Right ventricle myocardium inferior (tissue), 1 donor: ENCODE measurements around the gene DDX1. TPM values are rescaled to one million over a fixed set of nuclear protein-coding genes. Genes with fewer than 3 reads are reported as not detected.
"Not testable (repeated sequence)": the region's sequence is repeated elsewhere in the genome, so short reads cannot be mapped to it uniquely, and the experiment has no call there.

Experiments
- ATAC-seq: fragments of 200-7000 bp; cut with Tn5 transposase; one replicate; pipeline ENCODE4 v1.9.1; 2020; ENCODE audit warnings: mild to moderate bottlenecking, moderate library complexity
- DNase-seq: peaks from one replicate; pipeline ENCODE4 v3.0.0; 2021; ENCODE audit errors: missing footprints
- intact Hi-C: fragments of 100-400 bp; cut with DNase I; formaldehyde crosslinking; loops from one replicate; pipeline ENCODE4 v1.11.0; 2022
- long read RNA-seq: library from polyadenylated mRNA; unstranded; transcript quantifications from one replicate; pipeline ENCODE4 v2.0.0, GENCODE V29; 2021
- total RNA-seq: library from RNA; stranded (reverse); fragmentation: NEBNext Ultra II Directional; extraction: Animal tissue kit (Norgen Biotek cat#: 25700); gene quantifications from one replicate; pipeline ENCODE4 v1.2.1, GENCODE V29; 2021
- donor health status: DM: no; HTN: yes; CAD: no; lungs with severe emphysema.

The DDX1 gene
- 142 TPM for total RNA-seq
- long read RNA-seq, transcript DDX1-201 (26 exons, 2,739 nt) = major isoform, 83 of 107 reads
- long read RNA-seq, partial matches to known transcripts = 14 of 107 reads
- long read RNA-seq, other reads (novel, unspliced or antisense) = 10 of 107 reads

DNA sequence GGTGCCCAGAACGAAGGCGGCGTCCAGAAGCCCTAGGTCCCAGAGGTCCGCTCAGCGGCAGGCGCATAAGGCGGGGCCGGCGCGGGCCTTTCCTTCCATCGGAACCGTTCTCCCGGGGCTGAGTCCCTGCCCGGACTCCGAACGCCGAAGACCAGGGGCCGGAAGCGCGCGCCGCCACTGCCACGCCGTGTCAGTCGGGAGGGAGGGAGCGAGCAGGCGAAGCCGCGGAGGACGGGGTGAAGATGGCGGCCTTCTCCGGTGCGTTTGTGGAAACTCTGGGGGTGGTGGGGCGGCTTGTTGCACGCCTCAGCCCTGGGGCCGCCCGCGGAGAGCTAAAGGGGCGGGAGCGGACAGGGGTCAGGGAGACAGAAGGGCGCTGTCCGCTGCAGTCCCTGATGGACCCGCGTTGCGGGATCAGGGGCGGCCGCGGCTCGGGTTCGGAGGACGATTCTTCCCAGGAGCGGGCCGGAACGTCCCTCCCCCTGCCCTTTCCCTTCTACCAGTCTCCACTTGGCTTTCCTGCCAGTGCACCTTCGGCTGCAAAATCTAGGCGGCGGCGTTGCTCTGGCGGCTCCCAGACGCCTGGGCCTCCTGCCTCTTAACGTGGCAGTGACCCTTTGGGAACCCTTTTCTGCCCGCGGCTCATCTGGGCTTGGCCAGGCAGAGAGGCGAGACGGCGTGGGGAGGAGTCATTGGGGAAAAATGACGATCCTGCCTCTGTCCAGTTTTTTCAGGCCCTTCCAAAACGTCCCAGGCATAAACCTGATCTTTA, at the start of gene DDX1:
Gene DDX1, plus strand, starts transcription at position 177 of the 772 bp plus-strand sequence. Its CDS starts 66 bp downstream, at position 243.
- intact Hi-C loops = loop anchor here (5.0 kb wide), 1 partner anchor 55 kb away; no protein-coding TSS in a partner anchor
- peak; percentile 96 for ATAC-seq

DNA sequence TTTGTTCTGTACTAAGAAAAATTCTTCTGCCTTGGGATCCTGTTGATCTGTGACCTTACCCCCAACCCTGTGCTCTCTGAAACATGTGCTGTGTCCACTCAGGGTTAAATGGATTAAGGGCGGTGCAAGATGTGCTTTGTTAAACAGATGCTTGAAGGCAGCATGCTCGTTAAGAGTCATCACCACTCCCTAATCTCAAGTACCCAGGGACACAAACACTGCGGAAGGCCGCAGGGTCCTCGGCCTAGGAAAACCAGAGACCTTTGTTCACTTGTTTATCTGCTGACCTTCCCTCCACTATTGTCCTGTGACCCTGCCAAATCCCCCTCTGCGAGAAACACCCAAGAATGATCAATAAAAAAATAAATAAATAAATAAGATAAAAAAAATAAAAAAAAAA, 49.4 kb upstream of the DDX1 start:
- DNase-seq, ATAC-seq, intact Hi-C loops: not testable (repeated sequence)

More for the DNA sequence above, at the start of gene DDX1:
- DNase-seq = peak; percentile 94

DNA sequence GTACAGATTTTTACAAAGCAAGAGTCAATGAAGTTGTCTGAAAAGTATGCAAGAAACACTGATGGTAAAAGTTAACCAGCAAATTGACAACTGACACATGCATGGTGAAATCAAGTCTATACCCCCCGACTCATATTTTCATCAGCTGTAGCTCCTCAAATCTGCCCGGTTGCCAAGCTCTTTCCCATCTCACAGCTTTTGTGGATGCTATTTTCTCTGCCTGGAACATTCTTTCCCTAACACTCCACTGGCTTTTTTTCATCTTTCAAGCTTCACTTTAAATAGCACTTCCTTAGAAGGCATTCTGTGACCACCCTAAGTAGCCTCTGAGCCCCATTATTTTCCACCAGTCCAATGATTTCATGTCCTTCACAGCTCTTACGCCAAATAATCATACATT, 48.6 kb upstream of the DDX1 start:
- no peak for ATAC-seq
- intact Hi-C loops = no loop called here

DNA sequence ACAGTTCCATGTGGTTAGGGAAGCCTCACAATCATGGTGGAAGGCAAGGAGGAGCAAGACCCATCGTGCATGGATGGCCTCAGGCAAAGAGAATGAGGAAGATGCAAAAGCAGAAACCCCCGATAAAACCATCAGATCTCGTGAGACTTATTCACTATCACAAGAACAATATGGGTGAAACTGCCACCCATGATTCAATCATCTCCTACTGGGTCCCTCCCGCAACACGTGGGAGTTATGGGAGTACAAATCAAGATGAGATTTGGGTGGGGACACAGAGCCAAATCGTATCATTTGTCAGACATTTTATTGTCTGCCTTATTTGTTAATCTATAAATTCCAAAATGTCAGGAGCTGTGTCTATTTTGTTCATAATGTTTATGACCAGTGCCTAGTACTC, 48.1 kb upstream of the DDX1 start:
- ATAC-seq (no peak), DNase-seq (no peak)
- intact Hi-C loops = no loop called here

More for the DNA sequence above, 48.6 kb upstream of the DDX1 start:
- DNase-seq = no peak

DNA sequence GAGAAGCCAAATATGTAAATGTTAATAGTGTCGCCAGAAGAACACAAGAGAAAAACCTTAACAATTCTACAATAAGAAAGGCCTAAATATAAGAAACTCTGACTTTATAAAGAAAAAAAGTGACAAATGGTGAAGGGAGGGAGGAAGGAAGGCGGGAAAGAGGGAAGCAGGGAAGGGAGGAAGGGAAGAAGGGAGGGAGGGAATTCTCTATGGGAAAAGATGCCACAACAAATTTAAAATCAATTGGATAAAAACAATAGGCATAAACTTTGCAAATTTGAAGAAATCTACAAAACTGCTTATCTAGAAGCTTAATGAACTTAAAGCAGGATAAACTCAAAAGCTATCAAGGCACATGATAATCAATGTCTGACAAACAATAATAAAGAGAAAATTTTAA, 47.4 kb upstream of the DDX1 start:
- no peak for DNase-seq
- no peak for ATAC-seq
- intact Hi-C loops = no loop called here

DNA sequence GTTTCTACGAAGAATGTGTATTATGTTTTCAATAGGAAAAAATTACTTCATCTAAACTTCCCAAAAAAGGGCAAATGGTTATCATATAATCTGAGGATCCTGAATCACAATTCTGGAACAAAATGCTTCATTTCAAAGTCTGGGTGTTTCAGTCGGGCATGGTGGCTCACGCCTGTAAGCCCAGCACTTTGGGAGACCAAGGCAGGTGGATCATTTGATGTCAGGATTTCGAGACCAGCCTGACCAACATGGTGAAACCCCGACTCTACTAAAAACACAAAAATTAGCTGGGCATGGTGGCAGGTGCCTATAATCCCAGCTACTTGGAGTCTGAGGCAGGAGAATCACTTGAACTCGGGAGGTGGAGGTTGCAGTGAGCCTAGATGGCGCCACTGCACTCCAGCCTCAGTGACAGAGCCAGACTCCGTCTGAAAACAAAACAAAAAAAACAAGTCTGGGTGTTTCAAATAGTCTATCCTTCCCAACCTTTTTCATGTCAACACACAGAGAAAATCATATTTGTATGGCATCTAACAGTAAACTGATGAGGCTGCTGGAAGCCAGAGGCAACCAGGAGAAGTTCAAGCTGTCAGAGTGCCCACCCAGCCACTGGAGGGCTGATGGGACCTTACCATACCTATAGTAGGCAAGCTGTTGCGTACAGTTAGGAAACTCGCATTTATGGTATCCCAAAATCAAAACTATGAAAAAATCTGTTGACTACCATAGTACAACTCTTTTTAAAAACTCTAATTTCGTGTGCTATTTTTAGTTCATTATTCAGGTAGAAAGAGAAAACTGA, 45.2 kb upstream of the DDX1 start:
- DNase-seq (no peak), ATAC-seq (no peak)
- intact Hi-C loops = no loop called here

DNA sequence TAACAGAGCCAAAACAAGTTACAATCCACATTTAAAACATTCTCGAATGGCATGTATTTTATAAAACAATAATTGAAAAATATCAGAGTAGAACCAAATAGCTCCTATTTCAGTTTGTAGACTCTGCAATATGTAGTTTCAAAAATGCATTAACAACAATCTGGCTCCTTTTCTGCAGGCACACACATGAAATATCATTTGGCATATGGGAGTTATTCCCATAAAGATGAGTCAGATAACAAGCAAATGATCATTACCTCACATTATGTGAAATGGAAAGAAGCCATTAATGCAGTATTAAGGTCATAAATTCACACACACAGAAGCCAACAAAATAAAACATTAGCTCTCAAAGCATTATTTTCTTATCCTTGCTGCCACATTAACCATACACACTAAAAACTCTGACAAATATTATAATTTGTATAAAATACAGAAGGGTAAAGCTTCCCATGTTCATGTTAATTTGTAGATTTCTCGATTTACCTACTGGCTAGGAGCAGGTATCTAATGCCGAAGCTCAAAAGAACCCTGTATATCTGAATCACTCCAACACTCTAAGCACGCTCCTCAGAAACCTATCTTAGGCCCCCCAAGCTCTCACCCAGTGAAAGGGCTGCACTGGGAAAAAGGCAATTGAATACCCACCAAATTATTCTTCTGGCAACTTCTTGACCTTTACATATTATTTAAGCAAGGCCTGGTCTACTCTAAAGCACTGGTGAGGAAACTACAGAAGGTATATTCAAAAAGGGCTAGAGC, 44.4 kb upstream of the DDX1 start:
- ATAC-seq = no peak
- DNase-seq = no peak
- intact Hi-C loops = no loop called here

DNA sequence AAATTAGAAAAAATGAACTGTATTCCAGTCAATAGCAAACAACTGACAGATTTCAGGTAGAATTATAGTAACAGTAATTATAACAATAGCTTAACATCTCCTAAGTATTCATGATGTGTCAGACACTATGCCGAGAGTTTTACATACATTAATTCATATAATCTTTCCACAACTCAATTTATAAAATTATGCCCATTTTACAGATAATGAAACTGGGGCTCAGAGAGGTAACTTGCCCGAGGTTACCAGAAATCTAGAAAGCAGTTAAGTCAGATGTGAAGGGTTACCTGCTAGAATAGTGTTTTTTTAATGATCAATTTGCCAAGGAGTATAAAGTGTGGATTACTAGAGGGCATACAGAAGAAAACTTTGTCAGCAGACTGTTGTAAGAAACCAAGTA, 42.7 kb upstream of the DDX1 start:
- ATAC-seq (no peak), DNase-seq (no peak)
- intact Hi-C loops = no loop called here

DNA sequence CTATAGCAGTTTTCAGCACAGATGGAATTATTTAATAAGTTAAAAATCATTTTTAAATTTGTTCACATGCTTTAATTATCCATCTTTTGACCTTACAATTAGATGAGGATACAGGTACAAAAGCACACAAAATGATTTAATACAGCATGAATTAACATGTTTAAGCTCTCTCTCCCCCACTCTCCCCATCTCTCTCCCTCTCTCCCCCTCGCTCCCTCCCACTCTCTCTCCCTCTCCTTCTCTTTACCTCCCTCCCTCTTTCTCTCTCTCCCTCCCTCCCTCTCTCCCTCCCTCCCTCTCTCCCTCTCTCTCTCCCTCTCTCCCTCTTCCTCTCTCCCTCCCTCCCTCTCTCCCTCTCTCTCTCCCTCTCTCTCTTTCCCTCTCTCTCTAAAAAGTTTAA, 38.1 kb upstream of the DDX1 start:
- intact Hi-C loops = no loop called here
- DNase-seq = no peak
- no peak for ATAC-seq

DNA sequence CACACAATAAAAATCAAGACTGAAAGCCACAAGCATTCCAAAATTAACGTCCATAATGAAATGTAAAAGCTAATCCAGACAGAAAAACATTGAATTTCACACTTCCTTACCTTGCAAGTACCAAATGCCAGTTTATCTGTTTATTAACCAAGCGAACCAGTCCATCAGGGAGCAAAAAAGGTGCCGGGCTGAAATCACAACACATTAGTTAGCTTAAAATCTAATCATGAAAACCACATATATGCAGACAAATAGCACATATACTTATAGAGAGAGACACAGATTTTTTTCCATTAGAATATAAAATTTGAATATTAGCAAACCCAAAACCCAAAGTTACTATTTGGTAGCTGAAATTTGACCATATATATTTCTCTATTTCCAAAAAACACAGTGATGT, 37.7 kb upstream of the DDX1 start:
- intact Hi-C loops = no loop called here
- ATAC-seq = no peak

DNA sequence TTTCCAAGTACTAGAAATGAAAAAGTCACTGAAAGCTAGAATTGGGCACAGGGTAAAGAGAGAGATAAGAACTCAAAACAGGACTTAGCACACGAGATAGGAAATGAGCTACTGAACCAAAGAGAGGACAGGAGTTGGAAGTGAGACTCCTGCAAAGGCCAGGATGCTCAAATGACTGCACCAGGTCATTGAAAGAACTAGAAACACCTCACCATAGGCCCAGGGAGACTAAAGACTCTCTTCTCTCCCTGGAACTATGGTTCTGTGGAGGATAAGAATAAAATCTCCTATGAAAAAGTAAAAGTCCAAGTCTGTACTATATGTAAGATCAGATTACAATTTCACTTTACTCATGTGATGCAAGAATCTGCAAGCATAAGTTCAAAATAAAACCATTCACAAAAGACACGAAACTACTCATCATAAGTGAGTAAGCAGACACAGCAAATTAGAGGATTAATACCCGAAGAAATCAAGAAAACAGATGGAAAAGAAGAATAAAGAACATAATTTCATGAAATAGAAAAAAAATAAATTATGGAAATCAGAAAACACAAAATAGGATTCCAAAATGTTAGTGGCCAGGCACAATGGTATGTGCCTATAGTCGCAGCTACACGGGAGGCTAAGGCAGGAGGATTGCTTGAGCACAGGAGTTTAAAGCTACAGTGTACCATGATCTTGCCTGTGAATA, 37.0 kb upstream of the DDX1 start:
- intact Hi-C loops = no loop called here
- ATAC-seq (no peak), DNase-seq (no peak)

More for the DNA sequence above, 37.7 kb upstream of the DDX1 start:
- no peak for DNase-seq

DNA sequence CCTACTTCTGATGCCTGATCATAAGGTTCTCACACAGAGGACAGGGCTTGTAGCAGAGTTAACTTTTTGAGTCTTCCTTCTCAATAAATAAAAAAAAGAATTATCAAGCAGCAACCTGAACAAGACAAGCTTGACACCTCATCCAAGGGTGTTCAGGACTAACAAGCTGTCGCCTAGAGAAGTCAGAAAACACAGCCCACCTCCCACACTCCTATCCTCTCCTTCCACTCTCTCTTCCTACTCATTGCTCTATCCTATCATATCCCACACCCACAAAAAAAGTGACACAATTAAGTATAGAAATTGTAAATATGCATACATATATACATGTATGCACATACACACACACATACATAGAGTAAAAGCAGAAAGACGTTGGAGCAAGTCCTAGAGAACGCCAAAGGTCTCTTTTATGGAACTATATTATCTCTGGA, 35.9 kb upstream of the DDX1 start:
- ATAC-seq (no peak), DNase-seq (no peak)
- intact Hi-C loops = no loop called here

DNA sequence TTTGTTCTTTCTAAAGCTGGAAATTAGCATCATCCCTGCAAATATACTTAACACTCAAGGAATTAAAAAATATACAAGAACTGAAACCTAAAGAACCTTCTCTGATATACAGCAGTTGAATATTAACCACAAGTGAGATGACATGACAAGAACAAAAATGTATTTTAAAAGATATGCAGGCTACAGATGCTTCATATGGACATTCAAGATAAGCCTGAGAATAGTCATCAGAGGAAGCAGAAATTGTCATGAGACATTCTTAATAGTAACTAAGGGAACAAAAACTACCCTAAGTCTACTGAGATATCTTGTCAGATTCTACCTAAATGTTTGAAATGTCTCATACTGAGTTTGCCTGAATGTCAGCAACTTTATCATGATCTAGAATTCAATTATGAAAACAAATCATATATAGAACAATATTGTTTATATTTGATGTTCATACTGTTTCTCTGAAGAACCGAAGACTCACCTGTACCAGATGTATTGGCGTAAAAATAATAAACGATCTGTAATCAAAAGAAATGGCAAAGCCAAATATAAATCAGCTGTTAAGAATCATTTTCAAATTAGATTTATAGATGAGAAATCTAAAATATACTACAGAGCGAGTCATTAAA, 35.2 kb upstream of the DDX1 start:
- DNase-seq = no peak
- no peak for ATAC-seq
- intact Hi-C loops = no loop called here

DNA sequence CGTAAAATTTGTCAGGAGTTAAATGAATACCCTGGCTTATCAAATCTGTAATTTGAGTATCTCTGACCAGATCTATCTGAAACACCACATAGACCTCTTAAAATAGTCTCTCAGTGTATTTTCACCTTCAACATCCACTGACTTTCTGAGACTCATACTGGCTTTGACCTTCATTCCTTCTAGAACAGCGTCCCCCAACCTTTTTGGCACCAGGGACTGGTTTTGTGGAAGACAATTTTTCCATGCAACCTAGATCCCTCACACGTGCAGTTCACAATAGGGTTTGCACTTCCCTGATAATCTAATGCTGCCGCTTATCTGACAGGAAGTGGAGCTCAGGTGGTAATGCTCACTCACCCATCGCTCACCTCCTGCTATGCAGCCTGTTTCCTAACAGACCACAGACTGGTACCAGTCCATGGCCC, 33.8 kb upstream of the DDX1 start:
- no peak for ATAC-seq
- intact Hi-C loops = no loop called here
- DNase-seq = no peak

DNA sequence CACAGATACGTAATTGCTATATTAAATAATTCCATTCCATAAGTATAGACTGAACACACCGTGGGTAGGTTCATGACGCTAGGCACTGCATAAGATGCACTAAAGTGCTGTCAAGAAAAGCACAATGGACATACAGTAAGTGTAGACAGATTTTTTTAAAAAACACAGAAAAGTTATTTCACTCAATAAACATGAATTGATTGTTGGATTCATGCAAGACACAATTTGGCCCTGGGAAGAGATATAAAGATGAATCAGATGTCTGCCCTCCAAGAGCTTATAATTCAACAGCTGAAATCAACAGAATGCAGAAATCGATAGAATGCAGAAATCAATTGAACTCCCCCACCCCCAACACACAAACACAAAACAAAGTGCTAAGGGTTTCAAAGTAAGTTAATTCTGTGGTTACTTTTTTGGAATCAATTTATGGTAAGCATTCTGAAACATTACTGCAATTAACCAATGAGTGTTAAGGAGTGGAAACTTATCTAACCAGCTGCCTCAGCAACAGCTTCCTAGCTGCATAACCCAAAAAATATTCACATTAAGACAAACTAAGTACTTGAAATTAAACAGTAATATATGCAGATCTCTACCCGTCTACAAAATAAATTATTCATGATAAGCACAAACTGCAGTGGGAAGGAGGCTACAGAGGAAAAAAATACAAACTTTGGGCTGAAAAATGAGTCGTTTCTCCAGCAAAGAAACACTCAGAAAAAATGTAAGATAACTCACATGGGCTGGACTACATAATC, 32.1 kb upstream of the DDX1 start:
- ATAC-seq = no peak
- intact Hi-C loops = no loop called here
- no peak for DNase-seq

DNA sequence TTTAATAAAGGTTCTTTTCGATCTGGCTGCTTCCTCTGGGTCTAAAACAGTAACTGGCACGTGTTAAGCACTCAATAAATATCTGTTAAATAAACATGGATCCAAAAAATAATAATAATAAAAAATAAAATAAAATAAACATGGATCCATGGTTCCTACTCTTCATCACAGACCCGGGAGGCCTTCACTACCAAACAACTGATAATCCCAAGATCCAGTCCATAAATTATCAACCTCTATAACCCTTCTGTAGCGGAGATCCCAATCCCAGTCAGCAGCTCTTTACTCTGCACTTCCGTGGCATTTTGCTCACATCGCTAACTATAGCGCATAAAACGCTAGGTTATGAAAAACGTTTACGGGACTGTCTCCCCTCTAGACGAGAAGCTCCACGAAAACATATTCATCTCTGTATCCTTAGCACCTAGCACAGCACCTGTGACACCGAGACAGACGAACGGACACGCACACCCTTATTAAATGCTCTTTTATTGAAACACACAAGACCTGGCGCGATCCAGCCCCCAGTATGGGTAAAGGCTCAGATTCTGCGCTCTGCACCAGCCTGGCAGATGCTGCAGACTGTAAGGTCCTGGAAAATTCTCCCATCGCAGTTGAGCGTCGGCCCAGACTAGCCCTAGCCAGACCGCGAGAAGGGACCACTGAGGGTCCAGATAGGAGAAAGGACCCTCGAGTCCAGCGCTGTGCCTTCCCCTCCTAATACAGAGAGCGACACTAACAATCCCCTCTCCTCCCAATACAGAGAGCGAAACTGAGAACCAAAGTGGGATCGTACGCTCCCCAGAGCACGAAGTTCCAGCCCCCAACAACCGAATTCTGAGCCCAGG, 31.3 kb upstream of the DDX1 start:
- intact Hi-C loops = no loop called here
- peak; percentile 12 for ATAC-seq
- no peak for DNase-seq
